CD4-positive, alpha-beta T cell treated with Interleukin-4 for 1 hour (primary cell): ENCODE data around the gene ADGRB2.

Source experiments
- DNase-seq, 2 donors: peaks; one replicate each; pipeline ENCODE4 v3.0.0-alpha.2; 2020 to 2022

The ADGRB2 gene

GRCh38 chr1:31694964-31695313 lies 69.2 kb downstream of the ADGRB2 start:
- no peak for DNase-seq

GRCh38 chr1:31694069-31694963 lies 69.8 kb downstream of the ADGRB2 start:
- no peak for DNase-seq

- DNase-seq = no peak
Measured at GRCh38 chr1:31693231-31693630, 70.9 kb downstream of the ADGRB2 start.

GRCh38 chr1:31691951-31692350 lies 72.2 kb downstream of the ADGRB2 start:
- DNase-seq = no peak

GRCh38 chr1:31691446-31691845 lies 72.7 kb downstream of the ADGRB2 start:
- no peak for DNase-seq

GRCh38 chr1:31690921-31691320 lies 73.2 kb downstream of the ADGRB2 start:
- DNase-seq = no peak

GRCh38 chr1:31689854-31690253 lies 74.3 kb downstream of the ADGRB2 start:
- DNase-seq = no peak

GRCh38 chr1:31689379-31689778 lies 74.8 kb downstream of the ADGRB2 start:
- DNase-seq = no peak

- no peak for DNase-seq
Measured at GRCh38 chr1:31688233-31688918, 75.8 kb downstream of the ADGRB2 start.

GRCh38 chr1:31687601-31688000 lies 76.5 kb downstream of the ADGRB2 start:
- no peak for DNase-seq

- DNase-seq = no peak
Measured at GRCh38 chr1:31685795-31686194, 78.3 kb downstream of the ADGRB2 start.

GRCh38 chr1:31683997-31684396 lies 80.1 kb downstream of the ADGRB2 start:
- DNase-seq = no peak

- DNase-seq = no peak
Measured at GRCh38 chr1:31681415-31681814, 82.7 kb downstream of the ADGRB2 start.

- no peak for DNase-seq
Measured at GRCh38 chr1:31679676-31680230, 84.4 kb downstream of the ADGRB2 start.

GRCh38 chr1:31679091-31679490 lies 85.0 kb downstream of the ADGRB2 start:
- no peak for DNase-seq

- no peak for DNase-seq
Measured at GRCh38 chr1:31678681-31679080, 85.5 kb downstream of the ADGRB2 start.

GRCh38 chr1:31677949-31678348 lies 86.2 kb downstream of the ADGRB2 start:
- DNase-seq = no peak

GRCh38 chr1:31677401-31677800 lies 86.7 kb downstream of the ADGRB2 start:
- DNase-seq = no peak
